Left colon (tissue), 2 donors: ENCODE data around the gene SLC50A1. TPM values are rescaled to one million over a fixed set of nuclear protein-coding genes. Genes with fewer than 3 reads are reported as not detected.
"Not testable (repeated sequence)": the region's sequence is repeated elsewhere in the genome, so short reads cannot be mapped to it uniquely, and the experiment has no call there.

Experiments
- ATAC-seq: fragments of 200-7000 bp; cut with Tn5 transposase; one replicate; pipeline ENCODE4 v1.9.1; 2020; ENCODE audit warnings: mild to moderate bottlenecking, moderate library complexity
- DNase-seq, 2 donors: peaks; one replicate each; pipeline ENCODE4 v3.0.0-alpha.2; 2020
- intact Hi-C, 2 donors: fragments of 100-400 bp; cut with DNase I in 1 of 2; cut with micrococcal nuclease in 1 of 2; formaldehyde crosslinking; loops; one replicate each; pipeline versions ENCODE4 v1.11.2 to v1.14.0; 2022; cut with DNase I, micrococcal nuclease
- total RNA-seq, 2 donors: library from RNA; stranded (reverse); fragmentation: NEBNext Ultra II Directional; extraction: Animal tissue kit (Norgen Biotek cat#: 25700); gene quantifications; one replicate each; pipeline ENCODE4 v1.2.1, GENCODE V29; 2021
- donor health status: DM: no; HTN: no; CAD: no.
- donor health status: DM: yes; HTN: yes; CAD: no.

The SLC50A1 gene
- total RNA-seq, 2 donors from 2014 or later: 70.6 to 107 TPM

- DNase-seq, intact Hi-C loops, ATAC-seq: not testable (repeated sequence)
Observed at GRCh38 chr1:155164625-155165024, 29.0 kb downstream of the SLC50A1 start.

GRCh38 chr1:155166051-155166470 is 30.4 kb downstream of the SLC50A1 start:
- ATAC-seq (no peak), DNase-seq (no peak)
- intact Hi-C loops: no loop called here

GRCh38 chr1:155166471-155167165 is 31.0 kb downstream of the SLC50A1 start:
- peak; percentile 31 to 40 for DNase-seq
- intact Hi-C loops: no loop called here
- ATAC-seq: peak; percentile 1

GRCh38 chr1:155167166-155168104 is 31.8 kb downstream of the SLC50A1 start:
- peak; percentile 86 for ATAC-seq
- intact Hi-C loops: loop anchor here in 1 of 2 donors (2.0 kb wide), 1 partner anchor 77 kb away; no protein-coding TSS in a partner anchor

GRCh38 chr1:155168105-155168445 is 32.4 kb downstream of the SLC50A1 start:
- intact Hi-C loops: loop anchor here in 1 of 2 donors (2.0 kb wide), 1 partner anchor 77 kb away; no protein-coding TSS in a partner anchor
- ATAC-seq, DNase-seq: not testable (repeated sequence)

More at GRCh38 chr1:155167166-155168104, 31.8 kb downstream of the SLC50A1 start:
- peak; percentile 84 to 92 for DNase-seq

- intact Hi-C loops: loop anchor here in 1 of 2 donors (2.0 kb wide), 1 partner anchor 78 kb away; no protein-coding TSS in a partner anchor
- no peak for DNase-seq
- no peak for ATAC-seq
Observed at GRCh38 chr1:155168456-155169210, 33.0 kb downstream of the SLC50A1 start.

GRCh38 chr1:155169541-155169940 is 33.9 kb downstream of the SLC50A1 start:
- ATAC-seq (no peak), DNase-seq (no peak)
- intact Hi-C loops: loop anchor here in 1 of 2 donors (2.0 kb wide), 1 partner anchor 79 kb away; no protein-coding TSS in a partner anchor

- ATAC-seq (no peak), DNase-seq (no peak)
- intact Hi-C loops: loop anchor here in 1 of 2 donors (5.0 kb wide), 1 partner anchor 78 kb away; no protein-coding TSS in a partner anchor
Observed at GRCh38 chr1:155170101-155170785, 34.6 kb downstream of the SLC50A1 start.

GRCh38 chr1:155170806-155171205 is 35.2 kb downstream of the SLC50A1 start:
- no peak for DNase-seq
- ATAC-seq: no peak
- intact Hi-C loops: loop anchor here in 1 of 2 donors (5.0 kb wide), 1 partner anchor 79 kb away; no protein-coding TSS in a partner anchor

GRCh38 chr1:155171836-155172731 is 36.4 kb downstream of the SLC50A1 start:
- DNase-seq: no peak
- intact Hi-C loops: loop anchor here in 1 of 2 donors (5.0 kb wide), 1 partner anchor 80 kb away; no protein-coding TSS in a partner anchor
- peak; percentile 17 for ATAC-seq

- intact Hi-C loops: loop anchor here in 1 of 2 donors (5.0 kb wide), 1 partner anchor 81 kb away; no protein-coding TSS in a partner anchor
- DNase-seq: peak; percentile 94 to 96
- ATAC-seq: peak; percentile 76
Observed at GRCh38 chr1:155172732-155173477, 37.3 kb downstream of the SLC50A1 start, which contains the start of gene KRTCAP2. KRTCAP2 (minus strand) TSS chr1:155173304; CDS start chr1:155173224, 80 bp downstream.

- ATAC-seq (no peak), DNase-seq (peak; percentile 44 to 45)
- intact Hi-C loops: loop anchor here in 1 of 2 donors (5.0 kb wide), 1 partner anchor 81 kb away; no protein-coding TSS in a partner anchor
Observed at GRCh38 chr1:155173478-155174323, 38.0 kb downstream of the SLC50A1 start, which contains the start of gene TRIM46. TRIM46 (plus strand) TSS chr1:155173849; CDS start chr1:155173967, 118 bp downstream.

GRCh38 chr1:155174324-155175280 is 39.0 kb downstream of the SLC50A1 start:
- no peak for ATAC-seq
- intact Hi-C loops: loop anchor here in 1 of 2 donors (5.0 kb wide), 1 partner anchor 82 kb away; no protein-coding TSS in a partner anchor
- DNase-seq: peak; percentile 35 to 48
